ENCODE data around the gene ZNF618.

Gene ZNF618

GRCh38 chr9:114089206-114089840 is 213.2 kb downstream of the ZNF618 start:
- ChIA-PET CTCF (interaction anchor here (1.0 to 1.4 kb wide), 4 partner anchors 16 to 202 kb away, joined by 3 to 5 read pairs (median 4); no protein-coding TSS in a partner anchor), POLR2A (no interaction called here)
- Histone ChIP-seq H3K27ac (ENCODE audit: insufficient read depth in 1 of 2, low read depth in 1 of 2, low read length in 2 of 2, poor library complexity in 1 of 2, severe bottlenecking in 2 of 2) (no peak overlapping the region), H3K4me1 (ENCODE audit: control extremely low read depth in 1 of 4, control insufficient read depth in 4 of 4, insufficient read depth in 4 of 4, low read length in 3 of 4) (no peaks in the 10 kb centered on the region), H3K9me3 (ENCODE audit: control extremely low read depth in 1 of 5, control insufficient read depth in 4 of 5, insufficient read depth in 2 of 5, low read depth in 1 of 5, low read length in 4 of 5) (no peaks in the 10 kb centered on the region), H3K27me3 (replicated peaks in 2 of 5; ENCODE audit: control insufficient read depth in 4 of 5, insufficient read depth in 5 of 5, low read length in 4 of 5) (peaks cover 0 to 3% (median 0%) of the 10 kb centered on the region in 5 experiments), H3K36me3 (ENCODE audit: control insufficient read depth in 4 of 4, insufficient read depth in 4 of 4, low read length in 3 of 4) (no peaks in the 10 kb centered on the region), H3K4me3 (ENCODE audit: control insufficient read depth in 1 of 7, extremely low read depth in 1 of 7, insufficient read depth in 4 of 7, low read depth in 2 of 7, low read length in 6 of 7) (no peak overlapping the region)
- 94% methylated on average over 4 of the region's 4 CpGs for WGBS (ENCODE audit: insufficient coverage)
- no peak for DNase-seq

GRCh38 chr9:114090798-114091197 is 214.7 kb downstream of the ZNF618 start:
- H3K4me1 ChIP-seq (ENCODE audit: control extremely low read depth in 1 of 4, control insufficient read depth in 4 of 4, insufficient read depth in 4 of 4, low read length in 3 of 4): no peaks in the 10 kb centered on the region
- 100% methylated on average over 4 of the region's 4 CpGs for WGBS (ENCODE audit: insufficient coverage)
- H3K36me3 ChIP-seq (ENCODE audit: control insufficient read depth in 4 of 4, insufficient read depth in 4 of 4, low read length in 3 of 4): no peaks in the 10 kb centered on the region
- CTCF ChIA-PET: no interaction called here
- H3K9me3 ChIP-seq (ENCODE audit: control extremely low read depth in 1 of 5, control insufficient read depth in 4 of 5, insufficient read depth in 2 of 5, low read depth in 1 of 5, low read length in 4 of 5): no peaks in the 10 kb centered on the region
- POLR2A ChIA-PET: no interaction called here
- DNase-seq: no peak
- H3K27ac ChIP-seq (ENCODE audit: insufficient read depth in 1 of 2, low read depth in 1 of 2, low read length in 2 of 2, poor library complexity in 1 of 2, severe bottlenecking in 2 of 2): no peak overlapping the region
- peaks cover 0 to 5% (median 0%) of the 10 kb centered on the region in 5 experiments for H3K27me3 ChIP-seq (replicated peaks in 2 of 5; ENCODE audit: control insufficient read depth in 4 of 5, insufficient read depth in 5 of 5, low read length in 4 of 5)
- no peak overlapping the region for H3K4me3 ChIP-seq (ENCODE audit: control insufficient read depth in 1 of 7, extremely low read depth in 1 of 7, insufficient read depth in 4 of 7, low read depth in 2 of 7, low read length in 6 of 7)

- POLR2A ChIA-PET: no interaction called here
- CTCF ChIA-PET: no interaction called here
- no peak overlapping the region for H3K4me3 ChIP-seq (ENCODE audit: control insufficient read depth in 1 of 7, extremely low read depth in 1 of 7, insufficient read depth in 4 of 7, low read depth in 2 of 7, low read length in 6 of 7)
- DNase-seq: no peak
- 88% methylated on average over 6 of the region's 8 CpGs for WGBS (ENCODE audit: insufficient coverage)
- H3K9me3 ChIP-seq (ENCODE audit: control extremely low read depth in 1 of 5, control insufficient read depth in 4 of 5, insufficient read depth in 2 of 5, low read depth in 1 of 5, low read length in 4 of 5): no peaks in the 10 kb centered on the region
- H3K27me3 ChIP-seq (replicated peaks in 2 of 5; ENCODE audit: control insufficient read depth in 4 of 5, insufficient read depth in 5 of 5, low read length in 4 of 5): peaks cover 0 to 10% (median 7%) of the 10 kb centered on the region in 5 experiments
- no peaks in the 10 kb centered on the region for H3K36me3 ChIP-seq (ENCODE audit: control insufficient read depth in 4 of 4, insufficient read depth in 4 of 4, low read length in 3 of 4)
- H3K27ac ChIP-seq (ENCODE audit: insufficient read depth in 1 of 2, low read depth in 1 of 2, low read length in 2 of 2, poor library complexity in 1 of 2, severe bottlenecking in 2 of 2): no peak overlapping the region
- no peaks in the 10 kb centered on the region for H3K4me1 ChIP-seq (ENCODE audit: control extremely low read depth in 1 of 4, control insufficient read depth in 4 of 4, insufficient read depth in 4 of 4, low read length in 3 of 4)
Measured at GRCh38 chr9:114091711-114092110, 215.6 kb downstream of the ZNF618 start.

- Histone ChIP-seq H3K9me3 (ENCODE audit: control extremely low read depth in 1 of 5, control insufficient read depth in 4 of 5, insufficient read depth in 2 of 5, low read depth in 1 of 5, low read length in 4 of 5) (no peaks in the 10 kb centered on the region), H3K27ac (ENCODE audit: insufficient read depth in 1 of 2, low read depth in 1 of 2, low read length in 2 of 2, poor library complexity in 1 of 2, severe bottlenecking in 2 of 2) (no peak overlapping the region), H3K36me3 (ENCODE audit: control insufficient read depth in 4 of 4, insufficient read depth in 4 of 4, low read length in 3 of 4) (no peaks in the 10 kb centered on the region), H3K4me1 (ENCODE audit: control extremely low read depth in 1 of 4, control insufficient read depth in 4 of 4, insufficient read depth in 4 of 4, low read length in 3 of 4) (no peaks in the 10 kb centered on the region), H3K27me3 (replicated peaks in 2 of 5; ENCODE audit: control insufficient read depth in 4 of 5, insufficient read depth in 5 of 5, low read length in 4 of 5) (peaks cover 0 to 16% (median 10%) of the 10 kb centered on the region in 5 experiments), H3K4me3 (ENCODE audit: control insufficient read depth in 1 of 7, extremely low read depth in 1 of 7, insufficient read depth in 4 of 7, low read depth in 2 of 7, low read length in 6 of 7) (no peak overlapping the region)
- ChIA-PET CTCF (interaction anchor here (3.0 kb wide), 1 partner anchor 15 kb away, joined by 12 read pairs; no protein-coding TSS in a partner anchor), POLR2A (no interaction called here)
- DNase-seq: no peak
- WGBS (ENCODE audit: insufficient coverage): 100% methylated on average over 1 of the region's 4 CpGs
Measured at GRCh38 chr9:114092336-114092735, 216.2 kb downstream of the ZNF618 start.

GRCh38 chr9:114093031-114093471 is 216.9 kb downstream of the ZNF618 start:
- WGBS (ENCODE audit: insufficient coverage): 89% methylated on average over 1 of the region's 4 CpGs
- Histone ChIP-seq H3K27ac (ENCODE audit: insufficient read depth in 1 of 2, low read depth in 1 of 2, low read length in 2 of 2, poor library complexity in 1 of 2, severe bottlenecking in 2 of 2) (no peak overlapping the region), H3K4me3 (ENCODE audit: control insufficient read depth in 1 of 7, extremely low read depth in 1 of 7, insufficient read depth in 4 of 7, low read depth in 2 of 7, low read length in 6 of 7) (no peak overlapping the region), H3K36me3 (ENCODE audit: control insufficient read depth in 4 of 4, insufficient read depth in 4 of 4, low read length in 3 of 4) (no peaks in the 10 kb centered on the region), H3K9me3 (ENCODE audit: control extremely low read depth in 1 of 5, control insufficient read depth in 4 of 5, insufficient read depth in 2 of 5, low read depth in 1 of 5, low read length in 4 of 5) (no peaks in the 10 kb centered on the region), H3K4me1 (ENCODE audit: control extremely low read depth in 1 of 4, control insufficient read depth in 4 of 4, insufficient read depth in 4 of 4, low read length in 3 of 4) (peaks cover 0 to 7% (median 6%) of the 10 kb centered on the region in 4 experiments), H3K27me3 (replicated peaks in 2 of 5; ENCODE audit: control insufficient read depth in 4 of 5, insufficient read depth in 5 of 5, low read length in 4 of 5) (peaks cover 0 to 23% (median 15%) of the 10 kb centered on the region in 5 experiments)
- DNase-seq: no peak
- ChIA-PET POLR2A (no interaction called here), CTCF (interaction anchor here (0.8 to 3.8 kb wide), 3 partner anchors 8 to 15 kb away, joined by 4 to 20 read pairs (median 12); no protein-coding TSS in a partner anchor)

- Histone ChIP-seq H3K4me1 (ENCODE audit: control extremely low read depth in 1 of 4, control insufficient read depth in 4 of 4, insufficient read depth in 4 of 4, low read length in 3 of 4) (peaks cover 0 to 11% (median 6%) of the 10 kb centered on the region in 4 experiments), H3K9me3 (ENCODE audit: control extremely low read depth in 1 of 5, control insufficient read depth in 4 of 5, insufficient read depth in 2 of 5, low read depth in 1 of 5, low read length in 4 of 5) (no peaks in the 10 kb centered on the region), H3K36me3 (ENCODE audit: control insufficient read depth in 4 of 4, insufficient read depth in 4 of 4, low read length in 3 of 4) (no peaks in the 10 kb centered on the region), H3K4me3 (ENCODE audit: control insufficient read depth in 1 of 7, extremely low read depth in 1 of 7, insufficient read depth in 4 of 7, low read depth in 2 of 7, low read length in 6 of 7) (no peak overlapping the region), H3K27ac (ENCODE audit: insufficient read depth in 1 of 2, low read depth in 1 of 2, low read length in 2 of 2, poor library complexity in 1 of 2, severe bottlenecking in 2 of 2) (no peak overlapping the region), H3K27me3 (replicated peaks in 2 of 5; ENCODE audit: control insufficient read depth in 4 of 5, insufficient read depth in 5 of 5, low read length in 4 of 5) (peaks cover 0 to 28% (median 17%) of the 10 kb centered on the region in 5 experiments)
- no peak for DNase-seq
- ChIA-PET CTCF (interaction anchor here (0.8 to 3.8 kb wide), 3 partner anchors 9 to 14 kb away, joined by 4 to 20 read pairs (median 12); no protein-coding TSS in a partner anchor), POLR2A (no interaction called here)
- WGBS (ENCODE audit: insufficient coverage): 92% methylated on average over 6 of the region's 9 CpGs
Measured at GRCh38 chr9:114093761-114094505, 217.8 kb downstream of the ZNF618 start.

GRCh38 chr9:114094971-114095370 is 218.9 kb downstream of the ZNF618 start:
- H3K9me3 ChIP-seq (ENCODE audit: control extremely low read depth in 1 of 5, control insufficient read depth in 4 of 5, insufficient read depth in 2 of 5, low read depth in 1 of 5, low read length in 4 of 5): no peaks in the 10 kb centered on the region
- DNase-seq: no peak
- POLR2A ChIA-PET: no interaction called here
- 98% methylated on average over 12 of the region's 12 CpGs for WGBS (ENCODE audit: insufficient coverage)
- H3K4me1 ChIP-seq (ENCODE audit: control extremely low read depth in 1 of 4, control insufficient read depth in 4 of 4, insufficient read depth in 4 of 4, low read length in 3 of 4): peaks cover 0 to 16% (median 8%) of the 10 kb centered on the region in 4 experiments
- H3K4me3 ChIP-seq (ENCODE audit: control insufficient read depth in 1 of 7, extremely low read depth in 1 of 7, insufficient read depth in 4 of 7, low read depth in 2 of 7, low read length in 6 of 7): no peak overlapping the region
- no peak overlapping the region for H3K27ac ChIP-seq (ENCODE audit: insufficient read depth in 1 of 2, low read depth in 1 of 2, low read length in 2 of 2, poor library complexity in 1 of 2, severe bottlenecking in 2 of 2)
- CTCF ChIA-PET: interaction anchor here (1.3 to 3.8 kb wide), 3 partner anchors 13 to 16 kb away, joined by 4 to 20 read pairs (median 12); no protein-coding TSS in a partner anchor
- no peaks in the 10 kb centered on the region for H3K36me3 ChIP-seq (ENCODE audit: control insufficient read depth in 4 of 4, insufficient read depth in 4 of 4, low read length in 3 of 4)
- H3K27me3 ChIP-seq (replicated peaks in 2 of 5; ENCODE audit: control insufficient read depth in 4 of 5, insufficient read depth in 5 of 5, low read length in 4 of 5): peaks cover 0 to 32% (median 19%) of the 10 kb centered on the region in 5 experiments
